Panc1 (cell line): ENCODE data around the gene ZNF20. TPM values are rescaled to one million over a fixed set of nuclear protein-coding genes. Genes with fewer than 3 reads are reported as not detected.
"Not testable (repeated sequence)": the region's sequence is repeated elsewhere in the genome, so short reads cannot be mapped to it uniquely, and the experiment has no call there.

Source experiments
- ATAC-seq: fragments of 200-7000 bp; cut with Tn5 transposase; 2 replicates; pipeline ENCODE4 v1.9.1; 2020; ENCODE audit warnings: mild to moderate bottlenecking, moderate library complexity
- BruUV-seq: library from RNA; stranded (reverse); fragments of 400-500 nt; replicated peaks from 2 replicates; lab custom pipeline; 2021; lab: Mats Ljungman, UMichigan
- CTCF ChIA-PET: fragments of 300-600 bp; sonication (Branson Sonifier 250); formaldehyde crosslinking; loops from one replicate; lab custom pipeline; 2022; ENCODE audit warnings: antibody characterized with exemption; lab: Charles Lee
- POLR2A ChIA-PET: fragments of 300-600 bp; sonication (Branson Sonifier 250); formaldehyde crosslinking; loops from one replicate; lab custom pipeline; 2022; ENCODE audit warnings: antibody characterized with exemption; lab: Charles Lee
- DNase-seq: peaks from one replicate; pipeline ENCODE4 v3.0.0-alpha.2; 2010; ENCODE audit warnings: low read depth, low spot score
- H3K27ac ChIP-seq: 2 replicates; pipeline ENCODE4 v1.5.1; 2011; ENCODE audit warnings: mild to moderate bottlenecking, low read length, inconsistent platforms
- H3K27me3 ChIP-seq: fragments of 200-500 bp; sonication (Bioruptor generic); 2 replicates; pipeline ENCODE4 v1.6.0; 2014; ENCODE audit warnings: low read length, inconsistent platforms; ENCODE audit not compliant: control insufficient read depth, insufficient read depth
- H3K36me3 ChIP-seq: fragments of 200-500 bp; sonication (Bioruptor generic); 2 replicates; pipeline ENCODE4 v1.5.1; 2014; ENCODE audit warnings: inconsistent platforms, mild to moderate bottlenecking, low read length, moderate library complexity; ENCODE audit not compliant: control insufficient read depth, insufficient read depth
- H3K4me1 ChIP-seq: 2 replicates; pipeline ENCODE4 v1.5.1; 2011; ENCODE audit warnings: inconsistent platforms, mild to moderate bottlenecking, low read length, moderate library complexity; ENCODE audit not compliant: control insufficient read depth, insufficient read depth
- H3K4me3 ChIP-seq, 2 experiments: 2 replicates each; pipeline ENCODE4 v1.5.1; 2011 to 2012; ENCODE audit warnings: low read depth in 2 of 2, low read length in 2 of 2, mild to moderate bottlenecking in 2 of 2, inconsistent platforms in 1 of 2, moderate library complexity in 1 of 2
- H3K9me3 ChIP-seq: fragments of 200-500 bp; sonication (Bioruptor generic); 2 replicates; pipeline ENCODE4 v1.5.1; 2014; ENCODE audit warnings: low read depth, mild to moderate bottlenecking, inconsistent platforms, low read length, moderate library complexity; ENCODE audit not compliant: control insufficient read depth, insufficient read depth
- POLR2AphosphoS5 ChIP-seq: IDR thresholded peaks from 2 replicates; pipeline ENCODE4 v1.6.1; 2012; ENCODE audit warnings: mild to moderate bottlenecking, low read depth, low read length, moderate library complexity
- SIN3A ChIP-seq: IDR thresholded peaks from 2 replicates; pipeline ENCODE4 v1.6.1; 2012; ENCODE audit warnings: low read depth, mild to moderate bottlenecking, low read length, moderate library complexity, borderline replicate concordance; ENCODE audit not compliant: insufficient read depth
- TCF7L2 ChIP-seq: IDR thresholded peaks from 2 replicates; pipeline ENCODE4 v1.6.1; 2011; ENCODE audit warnings: mild to moderate bottlenecking, low read depth, low read length, inconsistent platforms
- in situ Hi-C: cut with HindIII; loops from 2 replicates; pipeline ENCODE4 v1.10.0; 2016; ENCODE audit warnings: low sequenced_read_pairs, low pct_unique_long_range_greater_than_20kb
- intact Hi-C: fragments of 100-400 bp; cut with micrococcal nuclease; formaldehyde crosslinking; loops from one replicate; pipeline ENCODE4 v1.10.0; 2022; ENCODE audit not compliant: unreplicated experiment
- total RNA-seq: library from RNA; stranded (reverse); gene quantifications from one replicate; pipeline ENCODE4 v1.2.1, GENCODE V29; 2021; ENCODE audit not compliant: unreplicated experiment
- TF ChIP-seq, protein P1 (sequence below): fragments of 450-650 bp; IDR thresholded peaks from 2 replicates; pipeline ENCODE4 v1.5.1; 2017; ENCODE audit warnings: mild to moderate bottlenecking
- TF ChIP-seq, protein P2 (sequence below), 2 experiments: IDR thresholded peaks; 2 replicates each; pipeline ENCODE4 v1.6.1; 2011 to 2012; ENCODE audit warnings: low read depth in 2 of 2, control low read depth in 1 of 2, low read length in 1 of 2, mild to moderate bottlenecking in 1 of 2, moderate library complexity in 1 of 2; ENCODE audit not compliant: insufficient read depth in 1 of 2

ZNF20 gene
- total RNA-seq, 1 experiment from 2014 or later = 4.9 TPM

DNA sequence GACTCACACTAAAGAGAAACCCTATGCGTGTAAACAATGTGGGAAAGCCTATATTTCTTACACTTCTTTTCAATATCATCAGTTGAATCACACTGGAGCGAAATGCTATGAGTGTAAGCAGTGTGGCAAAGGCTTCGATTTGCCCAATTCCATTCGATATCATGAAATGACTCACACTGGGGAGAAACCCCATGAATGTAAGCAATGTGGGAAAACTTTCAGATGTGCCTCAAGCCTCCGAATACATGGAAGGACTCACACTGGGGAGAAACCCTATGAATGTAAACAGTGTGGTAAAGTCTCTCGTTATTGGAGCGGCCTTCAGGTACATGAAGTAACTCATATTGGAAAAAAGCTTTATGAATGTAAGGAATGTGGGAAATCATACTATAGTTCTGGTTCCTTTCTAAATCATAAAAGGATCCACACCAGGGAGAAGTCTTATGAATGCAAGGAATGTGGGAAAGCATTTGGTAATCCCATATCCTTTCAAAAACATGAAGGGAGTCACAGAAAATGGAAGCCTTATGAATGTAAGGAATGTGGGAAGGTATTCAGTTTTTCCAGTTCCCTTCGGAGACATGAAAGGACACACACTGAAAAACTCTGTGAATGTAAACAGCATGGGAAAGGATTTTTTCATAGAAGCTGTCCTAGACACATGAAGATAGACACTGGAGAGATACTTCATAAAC, 28.1 kb downstream of the ZNF20 start:
- Histone ChIP-seq H3K27me3 (no peaks in the 10 kb centered on the region), H3K4me1 (no peaks in the 10 kb centered on the region), H3K36me3 (0 out of 2 replicates have a peak, but pooled peaks cover 3% of the 10 kb centered on the region), H3K9me3 (peaks cover 44% of the 10 kb centered on the region), H3K27ac (no peak overlapping the region), H3K4me3 (no peak overlapping the region)
- no TSS peak for BruUV-seq
- DNase-seq = no peak
- ATAC-seq = no peak
- CTCF ChIA-PET = no interaction called here
- in situ Hi-C loops = no loop called here
- intact Hi-C loops = no loop called here
- TF ChIP-seq, protein P1, sequence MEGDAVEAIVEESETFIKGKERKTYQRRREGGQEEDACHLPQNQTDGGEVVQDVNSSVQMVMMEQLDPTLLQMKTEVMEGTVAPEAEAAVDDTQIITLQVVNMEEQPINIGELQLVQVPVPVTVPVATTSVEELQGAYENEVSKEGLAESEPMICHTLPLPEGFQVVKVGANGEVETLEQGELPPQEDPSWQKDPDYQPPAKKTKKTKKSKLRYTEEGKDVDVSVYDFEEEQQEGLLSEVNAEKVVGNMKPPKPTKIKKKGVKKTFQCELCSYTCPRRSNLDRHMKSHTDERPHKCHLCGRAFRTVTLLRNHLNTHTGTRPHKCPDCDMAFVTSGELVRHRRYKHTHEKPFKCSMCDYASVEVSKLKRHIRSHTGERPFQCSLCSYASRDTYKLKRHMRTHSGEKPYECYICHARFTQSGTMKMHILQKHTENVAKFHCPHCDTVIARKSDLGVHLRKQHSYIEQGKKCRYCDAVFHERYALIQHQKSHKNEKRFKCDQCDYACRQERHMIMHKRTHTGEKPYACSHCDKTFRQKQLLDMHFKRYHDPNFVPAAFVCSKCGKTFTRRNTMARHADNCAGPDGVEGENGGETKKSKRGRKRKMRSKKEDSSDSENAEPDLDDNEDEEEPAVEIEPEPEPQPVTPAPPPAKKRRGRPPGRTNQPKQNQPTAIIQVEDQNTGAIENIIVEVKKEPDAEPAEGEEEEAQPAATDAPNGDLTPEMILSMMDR = no peak
- no peak for TF ChIP-seq TCF7L2
- TF ChIP-seq POLR2AphosphoS5 = no peak
- no peak for TF ChIP-seq SIN3A
- TF ChIP-seq, protein P2, sequence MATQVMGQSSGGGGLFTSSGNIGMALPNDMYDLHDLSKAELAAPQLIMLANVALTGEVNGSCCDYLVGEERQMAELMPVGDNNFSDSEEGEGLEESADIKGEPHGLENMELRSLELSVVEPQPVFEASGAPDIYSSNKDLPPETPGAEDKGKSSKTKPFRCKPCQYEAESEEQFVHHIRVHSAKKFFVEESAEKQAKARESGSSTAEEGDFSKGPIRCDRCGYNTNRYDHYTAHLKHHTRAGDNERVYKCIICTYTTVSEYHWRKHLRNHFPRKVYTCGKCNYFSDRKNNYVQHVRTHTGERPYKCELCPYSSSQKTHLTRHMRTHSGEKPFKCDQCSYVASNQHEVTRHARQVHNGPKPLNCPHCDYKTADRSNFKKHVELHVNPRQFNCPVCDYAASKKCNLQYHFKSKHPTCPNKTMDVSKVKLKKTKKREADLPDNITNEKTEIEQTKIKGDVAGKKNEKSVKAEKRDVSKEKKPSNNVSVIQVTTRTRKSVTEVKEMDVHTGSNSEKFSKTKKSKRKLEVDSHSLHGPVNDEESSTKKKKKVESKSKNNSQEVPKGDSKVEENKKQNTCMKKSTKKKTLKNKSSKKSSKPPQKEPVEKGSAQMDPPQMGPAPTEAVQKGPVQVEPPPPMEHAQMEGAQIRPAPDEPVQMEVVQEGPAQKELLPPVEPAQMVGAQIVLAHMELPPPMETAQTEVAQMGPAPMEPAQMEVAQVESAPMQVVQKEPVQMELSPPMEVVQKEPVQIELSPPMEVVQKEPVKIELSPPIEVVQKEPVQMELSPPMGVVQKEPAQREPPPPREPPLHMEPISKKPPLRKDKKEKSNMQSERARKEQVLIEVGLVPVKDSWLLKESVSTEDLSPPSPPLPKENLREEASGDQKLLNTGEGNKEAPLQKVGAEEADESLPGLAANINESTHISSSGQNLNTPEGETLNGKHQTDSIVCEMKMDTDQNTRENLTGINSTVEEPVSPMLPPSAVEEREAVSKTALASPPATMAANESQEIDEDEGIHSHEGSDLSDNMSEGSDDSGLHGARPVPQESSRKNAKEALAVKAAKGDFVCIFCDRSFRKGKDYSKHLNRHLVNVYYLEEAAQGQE (IDR thresholded peaks at IDR 0.05; ENCODE audit: insufficient read depth in 1 of 2, low read depth in 2 of 2, low read length in 1 of 2) = no peak
- POLR2A ChIA-PET = no interaction called here

DNA sequence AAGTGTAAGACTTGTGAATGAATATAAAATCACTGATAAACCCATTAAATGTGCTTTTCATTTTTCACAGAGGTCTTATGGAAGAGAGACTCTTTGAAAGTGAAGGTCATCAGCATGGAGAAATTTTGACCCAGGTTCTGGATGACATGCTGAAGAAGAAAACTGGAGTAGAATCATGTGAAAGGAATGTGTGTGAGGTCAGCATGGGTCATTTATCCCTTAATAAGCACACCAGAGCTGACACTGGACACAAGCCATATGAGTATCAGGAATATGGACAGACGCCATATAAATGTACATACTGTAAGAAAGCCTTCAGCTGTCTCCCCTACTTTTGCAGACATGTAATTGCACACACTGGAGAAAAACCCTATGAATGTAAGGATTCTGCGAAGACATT, 29.0 kb downstream of the ZNF20 start:
- Histone ChIP-seq H3K36me3 (0 out of 2 replicates have a peak, but pooled peaks cover 3% of the 10 kb centered on the region), H3K4me1 (no peaks in the 10 kb centered on the region), H3K4me3 (no peak overlapping the region), H3K9me3 (peaks cover 50% of the 10 kb centered on the region), H3K27me3 (no peaks in the 10 kb centered on the region), H3K27ac (no peak overlapping the region)
- POLR2A ChIA-PET = no interaction called here
- CTCF ChIA-PET = no interaction called here
- in situ Hi-C loops = no loop called here
- ATAC-seq (no peak), DNase-seq (no peak)
- intact Hi-C loops = no loop called here
- TF ChIP-seq SIN3A = no peak
- TF ChIP-seq TCF7L2 = no peak
- BruUV-seq = no TSS peak

DNA sequence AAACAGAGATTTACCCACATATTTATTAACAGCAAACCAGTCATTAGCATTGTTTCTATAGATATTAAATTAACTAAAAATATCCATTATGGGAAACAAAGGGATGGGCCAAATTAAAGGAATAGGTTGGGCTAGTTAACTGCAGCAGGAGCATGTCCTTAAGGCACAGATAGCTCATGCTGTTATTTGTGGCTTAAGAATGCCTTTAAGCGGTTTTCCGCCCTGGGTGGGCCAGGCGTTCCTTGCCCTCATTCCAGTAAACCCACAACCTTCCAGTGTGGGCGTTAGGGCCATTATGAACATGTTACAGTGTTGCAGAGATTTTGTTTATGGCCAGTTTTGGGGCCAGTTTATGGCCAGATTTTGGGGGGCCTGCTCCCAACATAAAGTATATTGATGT, 36.2 kb downstream of the ZNF20 start:
- intact Hi-C loops, H3K27me3 ChIP-seq, DNase-seq, H3K4me3 ChIP-seq, POLR2A ChIA-PET, ATAC-seq, H3K4me1 ChIP-seq, BruUV-seq, H3K9me3 ChIP-seq, H3K27ac ChIP-seq, H3K36me3 ChIP-seq, CTCF ChIA-PET, in situ Hi-C loops: not testable (repeated sequence)
